ENCODE results near the gene DCAF11.

DNA sequence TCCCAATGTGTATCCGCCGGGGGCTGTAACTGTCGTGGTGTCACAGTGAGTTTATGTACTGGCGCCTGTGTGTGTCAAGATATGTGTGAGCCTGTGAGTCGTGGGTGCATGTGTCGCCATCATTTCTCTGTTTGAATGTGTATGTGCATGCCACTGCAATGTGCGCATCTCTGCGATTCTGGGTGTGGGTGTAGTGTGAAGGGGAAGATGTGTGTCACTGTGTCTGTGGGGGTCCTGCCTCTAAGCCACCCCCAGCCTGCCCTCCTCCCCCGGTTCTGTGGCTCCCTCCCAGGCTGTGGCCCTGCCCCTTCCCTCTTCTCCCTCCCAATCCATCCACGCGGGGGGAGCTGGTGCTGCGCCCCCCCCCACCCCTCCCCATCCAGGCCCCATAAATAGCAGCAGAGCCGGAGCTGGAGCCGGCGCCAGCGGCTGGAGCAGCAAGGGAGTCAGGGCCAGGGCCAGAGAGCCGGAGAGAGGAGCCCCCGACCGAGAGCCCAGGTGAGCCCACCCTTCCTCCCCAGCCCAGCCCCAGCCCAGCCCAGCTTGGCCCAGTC, 43.4 kb upstream of the DCAF11 start, which contains the start of gene CPNE6:
- no peak for TF ChIP-seq RARB (CRISPR knock-in tag; IDR thresholded peaks at IDR 0.05)
- TF ChIP-seq CSDC2 (CRISPR knock-in tag; IDR thresholded peaks at IDR 0.05) = no peak
